A673 (cell line): Measurements from ENCODE around the gene MAP1S.

Experiments used
- CTCF ChIP-seq: fragments of 300-800, 200-600 bp; sonication (generic); conservative IDR thresholded peaks from 2 replicates; pipeline ENCODE4 v1.5.1; 2017; ENCODE audit warnings: low read depth, mild to moderate bottlenecking, antibody characterized with exemption, low read length, moderate library complexity, mixed read lengths
- EZH2 ChIP-seq: fragments of 200-600 bp; sonication (generic); IDR thresholded peaks from 2 replicates; pipeline ENCODE4 v1.6.1; 2017; ENCODE audit warnings: borderline replicate concordance, low read depth, mild to moderate bottlenecking, mixed read lengths, antibody characterized with exemption, low read length; ENCODE audit not compliant: poor library complexity, severe bottlenecking

DNA sequence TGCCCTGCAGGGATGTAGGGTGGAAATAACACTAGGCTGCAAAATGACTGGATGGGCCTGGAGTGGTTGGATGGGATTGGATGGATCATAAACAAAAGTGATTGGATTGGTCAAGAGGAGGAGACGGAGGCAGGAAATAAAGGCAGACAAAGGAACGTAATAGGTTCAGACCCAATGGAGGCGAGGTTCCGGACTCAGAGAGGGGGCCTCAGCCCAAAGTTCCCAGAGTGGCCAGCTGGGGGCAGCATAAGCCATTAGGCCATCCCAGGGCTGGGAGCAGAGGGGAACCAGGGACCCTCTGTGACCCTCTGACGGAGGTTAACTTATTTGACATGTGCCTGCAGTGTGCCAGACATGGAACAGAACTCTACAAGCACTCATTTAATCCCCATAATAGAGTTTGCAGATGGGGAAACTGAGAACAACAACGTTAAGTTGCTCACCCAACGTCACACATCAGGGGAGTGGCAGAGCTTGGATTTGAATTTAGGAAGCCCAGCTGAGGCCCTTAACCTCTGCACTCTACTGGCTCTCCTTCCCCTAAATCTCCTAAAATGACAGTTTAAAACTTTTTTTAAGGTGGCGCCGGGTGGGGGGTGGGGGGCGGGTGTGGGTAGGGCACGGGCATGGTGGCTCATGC is 15.3 kb upstream of the MAP1S start:
- TF ChIP-seq CTCF (peak; percentile 89), EZH2 (no peak)
